Mucosa of stomach (tissue), 1 donor: ENCODE results near the gene PRELP.

ENCODE experiments used
- H3K27me3 ChIP-seq: one replicate; pipeline ENCODE4 v1.7.0; 2013; ENCODE audit warnings: mild to moderate bottlenecking, low read length; ENCODE audit not compliant: control insufficient read depth, insufficient read depth
- H3K36me3 ChIP-seq: one replicate; pipeline ENCODE4 v1.7.0; 2013; ENCODE audit warnings: low read length; ENCODE audit not compliant: control insufficient read depth, insufficient read depth
- H3K4me1 ChIP-seq: one replicate; pipeline ENCODE4 v1.7.0; 2013; ENCODE audit warnings: mild to moderate bottlenecking, low read length; ENCODE audit not compliant: control insufficient read depth, insufficient read depth
- H3K4me3 ChIP-seq: one replicate; pipeline ENCODE4 v1.7.0; 2013; ENCODE audit warnings: low read length
- H3K9ac ChIP-seq: one replicate; pipeline ENCODE4 v1.7.0; 2013; ENCODE audit warnings: mild to moderate bottlenecking, low read length, moderate library complexity
- H3K9me3 ChIP-seq: one replicate; pipeline ENCODE4 v1.7.0; 2013; ENCODE audit warnings: mild to moderate bottlenecking, low read length, moderate library complexity; ENCODE audit not compliant: control insufficient read depth
- donor health status: Pancreatic carcinoma.

PRELP gene

GRCh38 chr1:203534012-203534411 is 58.4 kb downstream of the PRELP start:
- H3K36me3 ChIP-seq = no peaks in the 10 kb centered on the region
- no peaks in the 10 kb centered on the region for H3K9me3 ChIP-seq
- H3K27me3 ChIP-seq = no peaks in the 10 kb centered on the region
- no peak overlapping the region for H3K4me3 ChIP-seq
- peaks cover 41% of the 10 kb centered on the region for H3K4me1 ChIP-seq
- no peak overlapping the region for H3K9ac ChIP-seq

GRCh38 chr1:203534526-203534925 is 58.9 kb downstream of the PRELP start:
- Histone ChIP-seq H3K9ac (no peak overlapping the region), H3K36me3 (no peaks in the 10 kb centered on the region), H3K4me1 (peaks cover 43% of the 10 kb centered on the region), H3K4me3 (no peak overlapping the region), H3K27me3 (no peaks in the 10 kb centered on the region), H3K9me3 (no peaks in the 10 kb centered on the region)

GRCh38 chr1:203536575-203536974 is 61.0 kb downstream of the PRELP start:
- Histone ChIP-seq H3K4me1 (peaks cover 43% of the 10 kb centered on the region), H3K27me3 (no peaks in the 10 kb centered on the region), H3K9me3 (no peaks in the 10 kb centered on the region), H3K36me3 (no peaks in the 10 kb centered on the region), H3K9ac (no peak overlapping the region), H3K4me3 (no peak overlapping the region)

GRCh38 chr1:203536980-203537455 is 61.4 kb downstream of the PRELP start:
- Histone ChIP-seq H3K36me3 (no peaks in the 10 kb centered on the region), H3K4me3 (no peak overlapping the region), H3K27me3 (no peaks in the 10 kb centered on the region), H3K9me3 (no peaks in the 10 kb centered on the region), H3K4me1 (peaks cover 43% of the 10 kb centered on the region), H3K9ac (no peak overlapping the region)

GRCh38 chr1:203537806-203538464 is 62.3 kb downstream of the PRELP start:
- Histone ChIP-seq H3K9me3 (no peaks in the 10 kb centered on the region), H3K9ac (peak overlapping the region; percentile 12), H3K4me3 (no peak overlapping the region), H3K27me3 (no peaks in the 10 kb centered on the region), H3K4me1 (peaks cover 43% of the 10 kb centered on the region), H3K36me3 (no peaks in the 10 kb centered on the region)

- Histone ChIP-seq H3K9me3 (no peaks in the 10 kb centered on the region), H3K4me3 (no peak overlapping the region), H3K27me3 (no peaks in the 10 kb centered on the region), H3K36me3 (no peaks in the 10 kb centered on the region), H3K4me1 (peaks cover 43% of the 10 kb centered on the region), H3K9ac (peak overlapping the region; percentile 12)
Measured at GRCh38 chr1:203538726-203539125, 63.1 kb downstream of the PRELP start.

- H3K9me3 ChIP-seq = no peaks in the 10 kb centered on the region
- no peak overlapping the region for H3K9ac ChIP-seq
- peaks cover 35% of the 10 kb centered on the region for H3K4me1 ChIP-seq
- no peaks in the 10 kb centered on the region for H3K36me3 ChIP-seq
- H3K4me3 ChIP-seq = no peak overlapping the region
- no peaks in the 10 kb centered on the region for H3K27me3 ChIP-seq
Measured at GRCh38 chr1:203539831-203540546, 64.4 kb downstream of the PRELP start.
